Activated B cell treated with CpG ODN at 0.5 μM for 24 hours (primary cell): ENCODE results near the gene NR1H3. TPM values are rescaled to one million over a fixed set of nuclear protein-coding genes. Genes with fewer than 3 reads are reported as not detected.

Experiments
- ATAC-seq: fragments of 200-7000 bp; cut with Tn5 transposase; one replicate; pipeline ENCODE4 v1.10.0; 2021; ENCODE audit warnings: low read depth, mild to moderate bottlenecking, moderate library complexity
- CTCF ChIA-PET: fragments of 350-600 bp; sonication (Branson Sonifier 250); formaldehyde crosslinking; loops from one replicate; lab custom pipeline; 2021; ENCODE audit warnings: antibody characterized with exemption; lab: Charles Lee
- POLR2A ChIA-PET: fragments of 350-600 bp; sonication (Branson Sonifier 250); formaldehyde crosslinking; loops from one replicate; lab custom pipeline; 2021; ENCODE audit warnings: antibody characterized with exemption; lab: Charles Lee
- DNase-seq: peaks from one replicate; pipeline ENCODE4 v3.0.0; 2022
- H3K27ac Mint-ChIP-seq: one replicate; pipeline ENCODE4 v1.8.0; 2020; ENCODE audit warnings: mixed read lengths
- H3K27me3 Mint-ChIP-seq: one replicate; pipeline ENCODE4 v1.8.0; 2021; ENCODE audit warnings: mixed read lengths
- H3K36me3 Mint-ChIP-seq: one replicate; pipeline ENCODE4 v1.8.0; 2021; ENCODE audit warnings: low read depth, mixed read lengths
- H3K4me1 Mint-ChIP-seq: one replicate; pipeline ENCODE4 v1.8.0; 2021; ENCODE audit warnings: mixed read lengths
- H3K4me3 Mint-ChIP-seq: one replicate; pipeline ENCODE4 v1.8.0; 2020; ENCODE audit warnings: mild to moderate bottlenecking, mixed read lengths
- H3K9me3 Mint-ChIP-seq: one replicate; pipeline ENCODE4 v1.8.0; 2020; ENCODE audit warnings: mixed read lengths
- CTCF ChIP-seq: fragments of 200-600 bp; IDR thresholded peaks from one replicate; pipeline ENCODE4 v1.8.0; 2022; ENCODE audit warnings: antibody characterized with exemption, mild to moderate bottlenecking
- intact Hi-C: fragments of 100-400 bp; cut with micrococcal nuclease; formaldehyde crosslinking; loops from one replicate; pipeline ENCODE4 v1.15.1; 2024
- total RNA-seq: library from RNA; stranded (reverse); gene quantifications from 2 replicates; pipeline ENCODE4 v1.2.3, GENCODE V29; 2022

NR1H3 gene
- total RNA-seq, 1 donor from 2014 or later: 3.9 TPM

GRCh38 chr11:47258317-47258902 lies 614 bp downstream of the NR1H3 start:
- ChIA-PET CTCF (interaction anchor here (1.1 to 4.2 kb wide), 7 partner anchors 10 to 154 kb away, joined by 3 to 40 read pairs (median 5); partner anchors contain the start of genes ACP2 and ARFGAP2), POLR2A (interaction anchor here (1.6 kb wide), 1 partner anchor 96 kb away, joined by 3 read pairs; no protein-coding TSS in a partner anchor)
- H3K36me3 Mint-ChIP-seq: peaks cover 2% of the 10 kb centered on the region
- ATAC-seq: no peak
- no peak for DNase-seq
- intact Hi-C loops: no loop called here
- no peak overlapping the region for H3K27ac Mint-ChIP-seq
- H3K27me3 Mint-ChIP-seq: no peaks in the 10 kb centered on the region
- TF ChIP-seq CTCF: no peak
- peaks cover 2% of the 10 kb centered on the region for H3K4me1 Mint-ChIP-seq
- no peak overlapping the region for H3K4me3 Mint-ChIP-seq
- H3K9me3 Mint-ChIP-seq: no peaks in the 10 kb centered on the region

GRCh38 chr11:47259232-47259977 lies 1.6 kb downstream of the NR1H3 start:
- DNase-seq: no peak
- H3K36me3 Mint-ChIP-seq: peaks cover 2% of the 10 kb centered on the region
- peaks cover 2% of the 10 kb centered on the region for H3K4me1 Mint-ChIP-seq
- ChIA-PET CTCF (interaction anchor here (0.8 to 4.2 kb wide), 21 partner anchors 11 to 699 kb away, joined by 3 to 40 read pairs (median 4); partner anchors contain the start of genes ACP2, ARFGAP2 and DDB2), POLR2A (interaction anchor here (1.0 to 1.6 kb wide), 6 partner anchors 11 to 97 kb away, joined by 3 to 6 read pairs (median 4); partner anchors contain the start of genes ACP2, ARFGAP2 and DDB2)
- H3K4me3 Mint-ChIP-seq: no peak overlapping the region
- TF ChIP-seq CTCF: no peak
- intact Hi-C loops: loop anchor here (1.0 kb wide), 2 partner anchors 82 to 370 kb away; no protein-coding TSS in a partner anchor
- no peak overlapping the region for H3K27ac Mint-ChIP-seq
- no peaks in the 10 kb centered on the region for H3K27me3 Mint-ChIP-seq
- no peaks in the 10 kb centered on the region for H3K9me3 Mint-ChIP-seq
- ATAC-seq: peak; percentile 87

GRCh38 chr11:47260366-47260765 lies 2.6 kb downstream of the NR1H3 start:
- H3K9me3 Mint-ChIP-seq: no peaks in the 10 kb centered on the region
- no peak overlapping the region for H3K27ac Mint-ChIP-seq
- peaks cover 6% of the 10 kb centered on the region for H3K4me1 Mint-ChIP-seq
- ATAC-seq (no peak), DNase-seq (no peak)
- POLR2A ChIA-PET: interaction anchor here (0.5 to 1.5 kb wide), 5 partner anchors 12 to 324 kb away, joined by 3 to 9 read pairs (median 5); partner anchors contain the start of genes ACP2, CSTPP1 and DDB2
- no peaks in the 10 kb centered on the region for H3K27me3 Mint-ChIP-seq
- H3K4me3 Mint-ChIP-seq: no peak overlapping the region
- CTCF ChIA-PET: interaction anchor here (0.9 to 4.2 kb wide), 10 partner anchors 12 to 700 kb away, joined by 3 to 40 read pairs (median 4); partner anchors contain the start of genes ACP2, ARFGAP2 and DDB2
- intact Hi-C loops: no loop called here
- H3K36me3 Mint-ChIP-seq: peaks cover 2% of the 10 kb centered on the region
- no peak for TF ChIP-seq CTCF

GRCh38 chr11:47261291-47261800 lies 3.5 kb downstream of the NR1H3 start:
- intact Hi-C loops: no loop called here
- no peaks in the 10 kb centered on the region for H3K27me3 Mint-ChIP-seq
- H3K4me1 Mint-ChIP-seq: peaks cover 14% of the 10 kb centered on the region
- H3K4me3 Mint-ChIP-seq: no peak overlapping the region
- H3K27ac Mint-ChIP-seq: no peak overlapping the region
- H3K36me3 Mint-ChIP-seq: peaks cover 2% of the 10 kb centered on the region
- DNase-seq (no peak), ATAC-seq (no peak)
- TF ChIP-seq CTCF: no peak
- POLR2A ChIA-PET: interaction anchor here (0.6 kb wide), 1 partner anchor 99 kb away, joined by 5 read pairs; no protein-coding TSS in a partner anchor
- CTCF ChIA-PET: interaction anchor here (4.2 kb wide), 1 partner anchor 83 kb away, joined by 40 read pairs; the partner anchor contains the start of gene ARFGAP2
- no peaks in the 10 kb centered on the region for H3K9me3 Mint-ChIP-seq
